ENCODE results near the gene KRT6A. TPM values are rescaled to one million over a fixed set of nuclear protein-coding genes. Genes with fewer than 3 reads are reported as not detected.

The KRT6A gene
- total and polyA plus RNA-seq, 2 donors (not counting 1 experiment from before 2014, with no cell fraction given) = not detected

- Histone ChIP-seq H3K4me2 (replicated peaks; ENCODE audit: low read depth, low read length, poor library complexity, severe bottlenecking) (no peak overlapping the region), H3K4me1 (ENCODE audit: control insufficient read depth in 2 of 2, insufficient read depth in 2 of 2, low read length in 2 of 2) (no peaks in the 10 kb centered on the region), H3K4me3 (ENCODE audit: control extremely low read depth in 1 of 5, extremely low read depth in 1 of 5, insufficient read depth in 1 of 5, low read depth in 2 of 5, low read length in 4 of 5) (no peak overlapping the region), H3K79me2 (ENCODE audit: control insufficient read depth, insufficient read depth, low read length) (no peaks in the 10 kb centered on the region), H3K9me3 (ENCODE audit: control extremely low read depth in 1 of 3, control insufficient read depth in 2 of 3, insufficient read depth in 1 of 3, low read length in 2 of 3) (no peaks in the 10 kb centered on the region), H3K36me3 (replicated peaks in 1 of 2; ENCODE audit: control extremely low read depth in 1 of 2, control insufficient read depth in 1 of 2, extremely low read depth in 1 of 2, insufficient read depth in 2 of 2, low read length in 1 of 2) (no peaks in the 10 kb centered on the region), H3K27me3 (replicated peaks in 1 of 4; ENCODE audit: control extremely low read depth in 1 of 4, control insufficient read depth in 3 of 4, insufficient read depth in 4 of 4, low read length in 3 of 4) (peaks cover 0 to 3% (median 0%) of the 10 kb centered on the region in 4 experiments), H3K27ac (ENCODE audit: low read length in 2 of 2) (no peak overlapping the region), H3K9ac (ENCODE audit: low read length) (no peak overlapping the region), H4K20me1 (ENCODE audit: control insufficient read depth, insufficient read depth, low read length, poor library complexity, severe bottlenecking) (no peaks in the 10 kb centered on the region), H2AFZ (ENCODE audit: insufficient read depth, low read depth, low read length, poor library complexity, severe bottlenecking) (no peak overlapping the region)
- H3K4me3 Mint-ChIP-seq = no peak overlapping the region
- H3K4me1 Mint-ChIP-seq = peaks cover 3% of the 10 kb centered on the region
- intact Hi-C loops (cut with micrococcal nuclease) = no loop called here
- TF ChIP-seq, protein P1, sequence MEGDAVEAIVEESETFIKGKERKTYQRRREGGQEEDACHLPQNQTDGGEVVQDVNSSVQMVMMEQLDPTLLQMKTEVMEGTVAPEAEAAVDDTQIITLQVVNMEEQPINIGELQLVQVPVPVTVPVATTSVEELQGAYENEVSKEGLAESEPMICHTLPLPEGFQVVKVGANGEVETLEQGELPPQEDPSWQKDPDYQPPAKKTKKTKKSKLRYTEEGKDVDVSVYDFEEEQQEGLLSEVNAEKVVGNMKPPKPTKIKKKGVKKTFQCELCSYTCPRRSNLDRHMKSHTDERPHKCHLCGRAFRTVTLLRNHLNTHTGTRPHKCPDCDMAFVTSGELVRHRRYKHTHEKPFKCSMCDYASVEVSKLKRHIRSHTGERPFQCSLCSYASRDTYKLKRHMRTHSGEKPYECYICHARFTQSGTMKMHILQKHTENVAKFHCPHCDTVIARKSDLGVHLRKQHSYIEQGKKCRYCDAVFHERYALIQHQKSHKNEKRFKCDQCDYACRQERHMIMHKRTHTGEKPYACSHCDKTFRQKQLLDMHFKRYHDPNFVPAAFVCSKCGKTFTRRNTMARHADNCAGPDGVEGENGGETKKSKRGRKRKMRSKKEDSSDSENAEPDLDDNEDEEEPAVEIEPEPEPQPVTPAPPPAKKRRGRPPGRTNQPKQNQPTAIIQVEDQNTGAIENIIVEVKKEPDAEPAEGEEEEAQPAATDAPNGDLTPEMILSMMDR (IDR thresholded peaks at IDR 0.05) = no peak
- no peak for TF ChIP-seq EZH2 (IDR thresholded peaks at IDR 0.05; ENCODE audit: borderline replicate concordance, insufficient read depth, low read depth, low read length, poor library complexity, severe bottlenecking)
- WGBS (ENCODE audit: insufficient coverage) = 100% methylated on average over 2 of the region's 10 CpGs
- no peak overlapping the region for H3K27ac Mint-ChIP-seq
- POLR2A ChIA-PET = no interaction called here
- CTCF ChIA-PET = no interaction called here
- peaks cover 2% of the 10 kb centered on the region for H3K9me3 Mint-ChIP-seq (ENCODE audit: insufficient read depth)
- ATAC-seq (ENCODE audit: low read depth) = no peak
- H3K27me3 Mint-ChIP-seq = peaks cover 29% of the 10 kb centered on the region
- DNase-seq = no peak
These were observed 48.1 kb downstream of the KRT6A start for GRCh38 chr12:52444647-52445595.

GRCh38 chr12:52443966-52444365 lies 49.1 kb downstream of the KRT6A start:
- peaks cover 3% of the 10 kb centered on the region for H3K4me1 Mint-ChIP-seq
- H3K27me3 Mint-ChIP-seq = peaks cover 32% of the 10 kb centered on the region
- peaks cover 0 to 3% (median 0%) of the 10 kb centered on the region in 4 experiments for H3K27me3 ChIP-seq (replicated peaks in 1 of 4; ENCODE audit: control extremely low read depth in 1 of 4, control insufficient read depth in 3 of 4, insufficient read depth in 4 of 4, low read length in 3 of 4)
- no peak overlapping the region for H3K27ac Mint-ChIP-seq
- H3K4me3 ChIP-seq (ENCODE audit: control extremely low read depth in 1 of 5, extremely low read depth in 1 of 5, insufficient read depth in 1 of 5, low read depth in 2 of 5, low read length in 4 of 5) = no peak overlapping the region
- intact Hi-C loops (cut with micrococcal nuclease) = no loop called here
- ATAC-seq (ENCODE audit: low read depth) = no peak
- no peak overlapping the region for H3K27ac ChIP-seq (ENCODE audit: low read length in 2 of 2)
- no peak overlapping the region for H3K9ac ChIP-seq (ENCODE audit: low read length)
- no peaks in the 10 kb centered on the region for H3K4me1 ChIP-seq (ENCODE audit: control insufficient read depth in 2 of 2, insufficient read depth in 2 of 2, low read length in 2 of 2)
- peaks cover 2% of the 10 kb centered on the region for H3K9me3 Mint-ChIP-seq (ENCODE audit: insufficient read depth)
- H3K9me3 ChIP-seq (ENCODE audit: control extremely low read depth in 1 of 3, control insufficient read depth in 2 of 3, insufficient read depth in 1 of 3, low read length in 2 of 3) = no peaks in the 10 kb centered on the region
- H4K20me1 ChIP-seq (ENCODE audit: control insufficient read depth, insufficient read depth, low read length, poor library complexity, severe bottlenecking) = no peaks in the 10 kb centered on the region
- no CpG with 5 or more reads among the region's 3 CpGs for WGBS (ENCODE audit: insufficient coverage)
- TF ChIP-seq, protein P1 (IDR thresholded peaks at IDR 0.05) = no peak
- no peak for TF ChIP-seq EZH2 (IDR thresholded peaks at IDR 0.05; ENCODE audit: borderline replicate concordance, insufficient read depth, low read depth, low read length, poor library complexity, severe bottlenecking)
- no peak for DNase-seq
- no peaks in the 10 kb centered on the region for H3K79me2 ChIP-seq (ENCODE audit: control insufficient read depth, insufficient read depth, low read length)
- no peak overlapping the region for H3K4me3 Mint-ChIP-seq
- no peak overlapping the region for H3K4me2 ChIP-seq (replicated peaks; ENCODE audit: low read depth, low read length, poor library complexity, severe bottlenecking)
- ChIA-PET POLR2A (no interaction called here), CTCF (no interaction called here)
- H2AFZ ChIP-seq (ENCODE audit: insufficient read depth, low read depth, low read length, poor library complexity, severe bottlenecking) = no peak overlapping the region
- no peaks in the 10 kb centered on the region for H3K36me3 ChIP-seq (replicated peaks in 1 of 2; ENCODE audit: control extremely low read depth in 1 of 2, control insufficient read depth in 1 of 2, extremely low read depth in 1 of 2, insufficient read depth in 2 of 2, low read length in 1 of 2)

Measured in B cell (primary cell).